GM18858 (cell line): ENCODE data around the gene CABCOCO1.
"Not testable (repeated sequence)": the region's sequence is repeated elsewhere in the genome, so short reads cannot be mapped to it uniquely, and the experiment has no call there.

ENCODE experiments used
- ATAC-seq: cut with Tn5 transposase; IDR thresholded peaks from one replicate; pipeline ENCODE4 v1.9.1; 2021; ENCODE audit not compliant: unreplicated experiment

The CABCOCO1 gene

GRCh38 chr10:61708846-61709245 is 46.1 kb downstream of the CABCOCO1 start:
- no peak for ATAC-seq

GRCh38 chr10:61712105-61712504 is 49.4 kb downstream of the CABCOCO1 start:
- not testable (repeated sequence) for ATAC-seq

- ATAC-seq, result not testable (repeated sequence)
Observed at GRCh38 chr10:61719475-61719874, 56.7 kb downstream of the CABCOCO1 start.

GRCh38 chr10:61719906-61720305 is 57.2 kb downstream of the CABCOCO1 start:
- no peak for ATAC-seq

- ATAC-seq, result no peak
Observed at GRCh38 chr10:61721431-61721830, 58.7 kb downstream of the CABCOCO1 start.

- not testable (repeated sequence) for ATAC-seq
Observed at GRCh38 chr10:61725221-61725620, 62.5 kb downstream of the CABCOCO1 start.

- no peak for ATAC-seq
Observed at GRCh38 chr10:61729596-61729995, 66.9 kb downstream of the CABCOCO1 start.

GRCh38 chr10:61730671-61731070 is 67.9 kb downstream of the CABCOCO1 start:
- ATAC-seq, result no peak

- ATAC-seq, result no peak
Observed at GRCh38 chr10:61731638-61732037, 68.9 kb downstream of the CABCOCO1 start.

GRCh38 chr10:61732629-61733278 is 70.0 kb downstream of the CABCOCO1 start:
- ATAC-seq, result no peak

GRCh38 chr10:61733358-61733940 is 70.7 kb downstream of the CABCOCO1 start:
- ATAC-seq, result no peak

GRCh38 chr10:61735882-61736281 is 73.2 kb downstream of the CABCOCO1 start:
- ATAC-seq, result no peak

GRCh38 chr10:61737455-61737854 is 74.7 kb downstream of the CABCOCO1 start:
- not testable (repeated sequence) for ATAC-seq

GRCh38 chr10:61742812-61743211 is 80.1 kb downstream of the CABCOCO1 start:
- no peak for ATAC-seq

- no peak for ATAC-seq
Observed at GRCh38 chr10:61744469-61744868, 81.7 kb downstream of the CABCOCO1 start.

- no peak for ATAC-seq
Observed at GRCh38 chr10:61746377-61746776, 83.6 kb downstream of the CABCOCO1 start.

GRCh38 chr10:61747307-61747706 is 84.6 kb downstream of the CABCOCO1 start:
- no peak for ATAC-seq

- no peak for ATAC-seq
Observed at GRCh38 chr10:61749291-61749690, 86.6 kb downstream of the CABCOCO1 start.

- peak; percentile 86 for ATAC-seq
Observed at GRCh38 chr10:61750943-61751471, 88.3 kb downstream of the CABCOCO1 start.

- peak; percentile 10 for ATAC-seq
Observed at GRCh38 chr10:61751599-61751998, 88.9 kb downstream of the CABCOCO1 start.

GRCh38 chr10:61752111-61753011 is 89.6 kb downstream of the CABCOCO1 start:
- ATAC-seq, result peak; percentile 37

GRCh38 chr10:61753453-61753852 is 90.7 kb downstream of the CABCOCO1 start:
- no peak for ATAC-seq
